Transverse colon (tissue), 4 donors: ENCODE data around the gene TRIM15. TPM values are rescaled to one million over a fixed set of nuclear protein-coding genes. Genes with fewer than 3 reads are reported as not detected.

ENCODE experiments used
- DNase-seq: peaks from one replicate; pipeline ENCODE4 v3.0.0-alpha.2; 2019
- H3K27ac ChIP-seq, 4 donors: fragments of 200-600 bp; sonication (generic); 2 replicates each; pipeline ENCODE4 v1.5.1; 2016 to 2018; ENCODE audit warnings: inconsistent platforms in 4 of 4
- H3K27me3 ChIP-seq: fragments of 200-600 bp; sonication (generic); 2 replicates; pipeline ENCODE4 v1.5.1; 2017; ENCODE audit warnings: inconsistent platforms
- H3K36me3 ChIP-seq, 4 donors: fragments of 200-600 bp; sonication (generic); 2 replicates each; pipeline ENCODE4 v1.5.1; 2017 to 2019; ENCODE audit warnings: inconsistent platforms in 4 of 4
- H3K4me1 ChIP-seq, 4 donors: fragments of 200-600 bp; sonication (generic); 2 replicates each; pipeline ENCODE4 v1.5.1; 2017 to 2020; ENCODE audit warnings: inconsistent platforms in 4 of 4
- H3K4me3 ChIP-seq, 4 donors: fragments of 200-600 bp; sonication (generic); 1 replicate in 1 of 4; 2 replicates in 3 of 4; pipeline versions ENCODE4 v1.5.1 to v1.6.1; 2017 to 2019; ENCODE audit warnings: inconsistent platforms in 4 of 4
- H3K9me3 ChIP-seq, 2 donors: fragments of 200-600 bp; sonication (generic); 2 replicates each; pipeline ENCODE4 v1.5.1; 2017 to 2019; ENCODE audit warnings: inconsistent platforms in 2 of 2
- EP300 ChIP-seq: sonication (generic); formaldehyde crosslinking; IDR thresholded peaks from one replicate; pipeline ENCODE4 v1.6.1; 2017; ENCODE audit warnings: antibody characterized with exemption, low read depth
- POLR2A ChIP-seq: fragments of 450-650 bp; IDR thresholded peaks from one replicate; pipeline ENCODE4 v1.6.1; 2016; ENCODE audit warnings: antibody characterized with exemption, mild to moderate bottlenecking, moderate library complexity
- POLR2AphosphoS5 ChIP-seq, 3 donors: sonication (generic); formaldehyde crosslinking; IDR thresholded peaks; one replicate each; pipeline ENCODE4 v1.6.1; 2016; ENCODE audit warnings: antibody characterized with exemption in 3 of 3
- WGBS, 2 donors: methylation state at CpG; one replicate each; pipeline ENCODE4 v1.1.5; 2018; ENCODE audit warnings: low coverage in 1 of 2; 5-methylcytosine and 5-hydroxymethylcytosine counted together
- in situ Hi-C, 4 donors: fragments of 200-750 bp; cut with MboI; loops; one replicate each; pipeline versions ENCODE4 v1.15.0 to v1.15.1; 2017; ENCODE audit warnings: low sequenced_read_pairs in 3 of 4, low pct_ligation_motif_present in 1 of 4, low pct_unique_long_range_greater_than_20kb in 1 of 4
- intact Hi-C: fragments of 100-400 bp; cut with DNase I; formaldehyde crosslinking; loops from one replicate; pipeline ENCODE4 v1.15.1; 2023; ENCODE audit warnings: low total_unique reads
- total RNA-seq, 4 donors: library from RNA; depleted of rRNA; stranded (reverse); fragments of >200 nt; gene quantifications; one replicate each; pipeline ENCODE4 v1.1.0, GENCODE V29; 2016
- TF ChIP-seq, protein P1 (sequence below), 5 experiments: fragments of 200-600 bp in 3 of 5; fragments of 450-650 bp in 2 of 5; sonication (generic) in 3 of 5; IDR thresholded peaks; 1 replicate in 2 of 5; 2 replicates in 3 of 5; pipeline ENCODE4 v1.5.1; 2016 to 2017; ENCODE audit warnings: antibody characterized with exemption in 5 of 5, inconsistent platforms in 3 of 5, mild to moderate bottlenecking in 2 of 5, moderate library complexity in 1 of 5

TRIM15 gene
- total RNA-seq, 4 donors from 2014 or later = 5.8 to 90.7 (median 51.8) TPM

DNA sequence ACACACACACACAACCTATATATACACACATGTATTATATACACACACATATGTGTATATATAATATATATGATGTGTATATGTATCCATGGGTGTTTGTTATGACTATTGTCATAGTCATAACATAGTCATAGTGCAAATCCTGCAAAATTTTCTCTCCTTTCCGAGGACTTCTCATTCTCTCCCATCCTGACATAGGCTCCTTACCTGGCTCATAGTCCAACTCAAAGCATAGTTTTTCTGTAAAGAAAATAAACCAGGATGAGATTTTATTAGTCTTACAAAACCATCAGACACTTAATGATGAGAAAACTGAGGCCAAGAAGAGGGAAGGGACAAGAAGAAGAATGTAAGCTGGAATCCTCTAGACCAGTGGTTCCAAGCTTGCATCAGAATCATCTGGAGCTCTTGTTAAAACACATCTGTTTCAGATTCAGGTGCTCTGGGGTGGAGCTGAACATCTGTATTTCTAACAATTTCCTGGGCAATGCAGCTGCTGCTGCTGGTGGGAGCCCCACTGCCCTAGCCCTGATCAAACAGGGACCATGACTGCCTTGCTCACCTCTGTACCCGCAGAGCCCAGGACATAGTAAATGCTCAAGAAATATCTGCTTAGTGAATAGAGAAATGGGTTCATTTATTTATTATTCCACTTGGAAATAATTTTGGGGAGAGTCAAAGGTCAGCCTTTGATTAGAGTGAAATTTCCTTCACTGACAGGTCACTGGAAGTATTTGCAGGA lies 7.7 kb upstream of the TRIM15 start:
- intact Hi-C loops = no loop called here
- H3K4me3 ChIP-seq = no peak overlapping the region
- TF ChIP-seq, protein P1, sequence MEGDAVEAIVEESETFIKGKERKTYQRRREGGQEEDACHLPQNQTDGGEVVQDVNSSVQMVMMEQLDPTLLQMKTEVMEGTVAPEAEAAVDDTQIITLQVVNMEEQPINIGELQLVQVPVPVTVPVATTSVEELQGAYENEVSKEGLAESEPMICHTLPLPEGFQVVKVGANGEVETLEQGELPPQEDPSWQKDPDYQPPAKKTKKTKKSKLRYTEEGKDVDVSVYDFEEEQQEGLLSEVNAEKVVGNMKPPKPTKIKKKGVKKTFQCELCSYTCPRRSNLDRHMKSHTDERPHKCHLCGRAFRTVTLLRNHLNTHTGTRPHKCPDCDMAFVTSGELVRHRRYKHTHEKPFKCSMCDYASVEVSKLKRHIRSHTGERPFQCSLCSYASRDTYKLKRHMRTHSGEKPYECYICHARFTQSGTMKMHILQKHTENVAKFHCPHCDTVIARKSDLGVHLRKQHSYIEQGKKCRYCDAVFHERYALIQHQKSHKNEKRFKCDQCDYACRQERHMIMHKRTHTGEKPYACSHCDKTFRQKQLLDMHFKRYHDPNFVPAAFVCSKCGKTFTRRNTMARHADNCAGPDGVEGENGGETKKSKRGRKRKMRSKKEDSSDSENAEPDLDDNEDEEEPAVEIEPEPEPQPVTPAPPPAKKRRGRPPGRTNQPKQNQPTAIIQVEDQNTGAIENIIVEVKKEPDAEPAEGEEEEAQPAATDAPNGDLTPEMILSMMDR (IDR thresholded peaks at IDR 0.05) = no peak
- no peak for TF ChIP-seq POLR2AphosphoS5 (IDR thresholded peaks at IDR 0.05)
- TF ChIP-seq POLR2A = no peak
- no peak for TF ChIP-seq EP300
- H3K36me3 ChIP-seq = no peaks in the 10 kb centered on the region
- peaks cover 0 to 38% (median 28%) of the 10 kb centered on the region in 4 donors for H3K4me1 ChIP-seq
- in situ Hi-C loops = no loop called here
- WGBS, 2 donors = 50 to 70% methylated on average over 1 to 2 of the region's 2 CpGs
- no peak for DNase-seq
- no peaks in the 10 kb centered on the region for H3K9me3 ChIP-seq
- H3K27ac ChIP-seq = peak overlapping the region; percentile 67 to 79 (median 72)
- no peaks in the 10 kb centered on the region for H3K27me3 ChIP-seq

DNA sequence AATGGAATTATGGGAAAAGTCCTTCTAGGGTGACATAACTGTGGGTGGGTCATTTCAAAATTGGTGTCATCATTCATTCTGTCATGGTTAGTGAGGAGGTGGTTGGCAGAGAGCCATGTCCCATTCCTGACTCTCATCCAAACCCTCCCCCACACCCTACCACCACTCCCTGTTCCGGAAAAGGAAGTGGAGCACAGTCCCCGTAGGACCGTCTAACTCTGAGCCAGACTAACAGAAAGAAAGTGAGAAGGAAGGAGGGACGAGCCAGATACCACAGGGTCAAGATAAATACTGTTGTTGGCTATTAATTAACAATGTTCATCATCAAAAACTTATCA lies 7.1 kb upstream of the TRIM15 start:
- Histone ChIP-seq H3K27me3 (no peaks in the 10 kb centered on the region), H3K27ac (peak overlapping the region; percentile 67 to 79 (median 72)), H3K9me3 (no peaks in the 10 kb centered on the region), H3K4me3 (no peak overlapping the region), H3K36me3 (no peaks in the 10 kb centered on the region), H3K4me1 (peaks cover 0 to 38% (median 28%) of the 10 kb centered on the region in 4 donors)
- TF ChIP-seq EP300 (no peak), POLR2AphosphoS5 (IDR thresholded peaks at IDR 0.05) (peak; percentile 10 to 58 (median 48)), POLR2A (no peak)
- TF ChIP-seq, protein P1 (IDR thresholded peaks at IDR 0.05) = no peak
- WGBS, 2 donors = 0 to 13% methylated on average over 3 to 4 of the region's 4 CpGs
- intact Hi-C loops = no loop called here
- in situ Hi-C loops = no loop called here
- peak; percentile 87 for DNase-seq

DNA sequence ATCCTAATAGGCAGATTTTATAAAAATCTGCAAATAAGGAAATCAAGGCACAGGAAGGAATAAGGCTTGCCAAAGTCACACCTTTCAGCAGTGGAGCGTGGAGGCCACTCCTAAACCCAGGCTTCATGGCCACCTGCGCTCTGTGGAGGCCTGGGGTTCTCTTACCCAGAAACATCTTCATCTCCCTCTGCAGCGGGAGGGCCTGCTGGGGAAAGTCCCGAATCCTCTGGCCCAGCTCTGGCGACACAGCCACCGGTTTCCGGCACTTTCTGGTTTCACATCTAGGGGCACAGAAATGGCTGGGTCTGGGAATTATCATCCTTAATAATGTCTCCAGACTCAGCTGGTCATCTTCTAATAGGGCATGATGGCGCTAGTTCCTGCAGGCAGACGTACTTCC lies 6.6 kb upstream of the TRIM15 start:
- Histone ChIP-seq H3K27ac (peak overlapping the region; percentile 37 to 67 (median 56)), H3K36me3 (no peaks in the 10 kb centered on the region), H3K4me3 (no peak overlapping the region), H3K4me1 (peaks cover 0 to 32% (median 28%) of the 10 kb centered on the region in 4 donors), H3K9me3 (no peaks in the 10 kb centered on the region), H3K27me3 (no peaks in the 10 kb centered on the region)
- in situ Hi-C loops = no loop called here
- no peak for DNase-seq
- TF ChIP-seq EP300 = no peak
- no peak for TF ChIP-seq POLR2AphosphoS5 (IDR thresholded peaks at IDR 0.05)
- TF ChIP-seq POLR2A = no peak
- TF ChIP-seq, protein P1 (IDR thresholded peaks at IDR 0.05) = no peak
- 69 to 88% methylated on average over 5 to 9 of the region's 9 CpGs for WGBS, 2 donors
- intact Hi-C loops = no loop called here

DNA sequence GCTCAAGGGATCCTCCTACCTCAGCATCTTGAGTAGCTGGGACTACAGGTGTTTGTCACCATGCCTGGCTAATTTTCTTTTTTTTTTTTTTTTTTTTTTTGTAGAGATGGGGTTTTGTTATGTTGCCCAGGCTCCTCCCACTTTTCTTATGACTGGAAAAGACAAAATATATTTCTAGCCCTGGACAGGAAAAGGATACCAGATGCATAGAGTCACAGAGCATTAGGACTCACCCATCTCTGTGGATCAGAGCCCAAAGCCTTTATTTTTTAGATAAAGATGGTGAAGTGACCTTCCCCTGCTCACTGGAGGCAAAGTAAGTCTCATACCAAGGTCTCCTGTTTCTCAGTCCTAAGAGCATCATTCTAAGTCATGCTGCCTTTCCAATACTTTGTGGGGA lies 5.8 kb upstream of the TRIM15 start:
- TF ChIP-seq POLR2A (no peak), POLR2AphosphoS5 (IDR thresholded peaks at IDR 0.05) (no peak), EP300 (no peak)
- TF ChIP-seq, protein P1 (IDR thresholded peaks at IDR 0.05) = no peak
- Histone ChIP-seq H3K27ac (no peak overlapping the region), H3K27me3 (no peaks in the 10 kb centered on the region), H3K4me3 (no peak overlapping the region), H3K9me3 (no peaks in the 10 kb centered on the region), H3K36me3 (no peaks in the 10 kb centered on the region), H3K4me1 (peaks cover 0 to 37% (median 28%) of the 10 kb centered on the region in 4 donors)
- DNase-seq = no peak
- intact Hi-C loops (no loop called here), in situ Hi-C loops (no loop called here)
